DOHH2 (cell line): ENCODE measurements around the gene TIMP3.

Experiments used
- EZH2phosphoT487 ChIP-seq: fragments of 200-600 bp; sonication (generic); IDR thresholded peaks from 2 replicates; pipeline ENCODE4 v1.6.1; 2017; ENCODE audit warnings: borderline replicate concordance, mild to moderate bottlenecking, antibody characterized with exemption, low read length, moderate library complexity, mixed read lengths
- TF ChIP-seq, protein P1 (sequence below): fragments of 200-600 bp; sonication (generic); IDR thresholded peaks from one replicate; pipeline ENCODE4 v1.5.1; 2014; ENCODE audit warnings: antibody characterized with exemption, mild to moderate bottlenecking, low read depth, low read length; ENCODE audit not compliant: poor library complexity, severe bottlenecking

DNA sequence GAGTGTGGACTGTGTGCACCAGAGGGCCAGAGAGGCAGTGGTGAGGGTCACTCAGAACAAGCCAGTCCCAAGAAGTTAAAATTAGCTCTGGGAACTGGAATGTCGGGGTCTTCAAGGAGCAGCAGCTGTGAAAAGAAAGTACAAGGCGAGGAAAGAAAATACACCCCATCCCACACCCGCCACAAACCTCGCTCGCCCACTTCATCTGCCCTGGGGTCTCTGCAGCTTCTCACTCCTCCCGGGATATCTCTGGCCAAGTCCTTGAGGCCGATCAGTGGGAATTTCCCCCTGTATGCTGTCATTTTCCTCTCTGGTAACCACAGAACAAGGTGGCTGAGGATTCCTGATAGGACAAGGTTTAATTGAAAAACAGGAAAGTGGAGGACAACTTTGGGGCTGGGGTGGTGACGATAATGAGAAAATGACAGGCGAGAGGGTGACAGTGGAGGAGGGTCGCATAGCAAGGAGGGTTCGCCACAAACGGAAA, 36.3 kb upstream of the TIMP3 start:
- TF ChIP-seq, protein P1, sequence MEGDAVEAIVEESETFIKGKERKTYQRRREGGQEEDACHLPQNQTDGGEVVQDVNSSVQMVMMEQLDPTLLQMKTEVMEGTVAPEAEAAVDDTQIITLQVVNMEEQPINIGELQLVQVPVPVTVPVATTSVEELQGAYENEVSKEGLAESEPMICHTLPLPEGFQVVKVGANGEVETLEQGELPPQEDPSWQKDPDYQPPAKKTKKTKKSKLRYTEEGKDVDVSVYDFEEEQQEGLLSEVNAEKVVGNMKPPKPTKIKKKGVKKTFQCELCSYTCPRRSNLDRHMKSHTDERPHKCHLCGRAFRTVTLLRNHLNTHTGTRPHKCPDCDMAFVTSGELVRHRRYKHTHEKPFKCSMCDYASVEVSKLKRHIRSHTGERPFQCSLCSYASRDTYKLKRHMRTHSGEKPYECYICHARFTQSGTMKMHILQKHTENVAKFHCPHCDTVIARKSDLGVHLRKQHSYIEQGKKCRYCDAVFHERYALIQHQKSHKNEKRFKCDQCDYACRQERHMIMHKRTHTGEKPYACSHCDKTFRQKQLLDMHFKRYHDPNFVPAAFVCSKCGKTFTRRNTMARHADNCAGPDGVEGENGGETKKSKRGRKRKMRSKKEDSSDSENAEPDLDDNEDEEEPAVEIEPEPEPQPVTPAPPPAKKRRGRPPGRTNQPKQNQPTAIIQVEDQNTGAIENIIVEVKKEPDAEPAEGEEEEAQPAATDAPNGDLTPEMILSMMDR: no peak
- TF ChIP-seq EZH2phosphoT487: no peak
